Sigmoid colon (tissue), 4 donors: ENCODE measurements around the gene SCAI.

Experiments
- POLR2AphosphoS5 ChIP-seq, 4 donors: sonication (generic); formaldehyde crosslinking; IDR thresholded peaks; one replicate each; pipeline ENCODE4 v1.6.1; 2017; ENCODE audit warnings: antibody characterized with exemption in 4 of 4
- TF ChIP-seq, protein P1 (sequence below), 4 experiments: fragments of 450-650 bp in 3 of 4; fragments of 200-600 bp in 1 of 4; IDR thresholded peaks; one replicate each; pipeline ENCODE4 v1.5.1; 2016 to 2019; ENCODE audit warnings: antibody characterized with exemption in 4 of 4, mild to moderate bottlenecking in 3 of 4, moderate library complexity in 2 of 4

DNA sequence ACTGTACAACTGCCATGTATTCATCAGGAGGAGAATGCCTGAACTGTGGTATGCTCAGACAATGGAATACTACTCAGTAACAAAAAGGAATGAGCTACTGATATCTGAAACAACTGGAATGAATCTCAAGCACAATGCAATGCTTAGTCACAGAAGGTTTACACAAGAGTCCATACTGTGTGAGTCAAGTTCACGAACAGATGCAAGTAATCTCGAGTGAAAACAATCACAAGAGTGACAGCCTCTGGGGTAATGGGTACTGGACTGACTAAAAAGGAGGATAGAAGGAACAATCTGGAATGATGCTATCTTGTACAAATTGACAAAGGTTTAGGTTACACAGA lies 182.9 kb downstream of the SCAI start:
- TF ChIP-seq, protein P1, sequence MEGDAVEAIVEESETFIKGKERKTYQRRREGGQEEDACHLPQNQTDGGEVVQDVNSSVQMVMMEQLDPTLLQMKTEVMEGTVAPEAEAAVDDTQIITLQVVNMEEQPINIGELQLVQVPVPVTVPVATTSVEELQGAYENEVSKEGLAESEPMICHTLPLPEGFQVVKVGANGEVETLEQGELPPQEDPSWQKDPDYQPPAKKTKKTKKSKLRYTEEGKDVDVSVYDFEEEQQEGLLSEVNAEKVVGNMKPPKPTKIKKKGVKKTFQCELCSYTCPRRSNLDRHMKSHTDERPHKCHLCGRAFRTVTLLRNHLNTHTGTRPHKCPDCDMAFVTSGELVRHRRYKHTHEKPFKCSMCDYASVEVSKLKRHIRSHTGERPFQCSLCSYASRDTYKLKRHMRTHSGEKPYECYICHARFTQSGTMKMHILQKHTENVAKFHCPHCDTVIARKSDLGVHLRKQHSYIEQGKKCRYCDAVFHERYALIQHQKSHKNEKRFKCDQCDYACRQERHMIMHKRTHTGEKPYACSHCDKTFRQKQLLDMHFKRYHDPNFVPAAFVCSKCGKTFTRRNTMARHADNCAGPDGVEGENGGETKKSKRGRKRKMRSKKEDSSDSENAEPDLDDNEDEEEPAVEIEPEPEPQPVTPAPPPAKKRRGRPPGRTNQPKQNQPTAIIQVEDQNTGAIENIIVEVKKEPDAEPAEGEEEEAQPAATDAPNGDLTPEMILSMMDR (IDR thresholded peaks at IDR 0.05), result no peak
- no peak for TF ChIP-seq POLR2AphosphoS5 (IDR thresholded peaks at IDR 0.05)
